Renal cortex interstitium (tissue), 11 donors: ENCODE results near the gene LEMD2. TPM values are rescaled to one million over a fixed set of nuclear protein-coding genes. Genes with fewer than 3 reads are reported as not detected.

Source experiments
- DNase-seq, 11 donors: peaks; one replicate each; pipeline ENCODE4 v3.0.0-alpha.2; 2013; ENCODE audit warnings: low read depth in 9 of 11, low spot score in 4 of 11; ENCODE audit errors: extremely low read depth in 1 of 11
- polyA plus RNA-seq, 3 donors: library from polyadenylated mRNA; unstranded; fragments of 120-200 nt; gene quantifications; one replicate each; pipeline ENCODE4 v1.2.1, GENCODE V29; 2013; ENCODE audit not compliant: insufficient read length in 3 of 3

Gene LEMD2
- polyA plus RNA-seq, 3 donors = 65.9 to 78.7 (median 66.1) TPM

GRCh38 chr6:33768644-33769120, 20.2 kb downstream of the LEMD2 start:
- no peak for DNase-seq

GRCh38 chr6:33766921-33767907, 21.7 kb downstream of the LEMD2 start:
- no peak for DNase-seq

DNA sequence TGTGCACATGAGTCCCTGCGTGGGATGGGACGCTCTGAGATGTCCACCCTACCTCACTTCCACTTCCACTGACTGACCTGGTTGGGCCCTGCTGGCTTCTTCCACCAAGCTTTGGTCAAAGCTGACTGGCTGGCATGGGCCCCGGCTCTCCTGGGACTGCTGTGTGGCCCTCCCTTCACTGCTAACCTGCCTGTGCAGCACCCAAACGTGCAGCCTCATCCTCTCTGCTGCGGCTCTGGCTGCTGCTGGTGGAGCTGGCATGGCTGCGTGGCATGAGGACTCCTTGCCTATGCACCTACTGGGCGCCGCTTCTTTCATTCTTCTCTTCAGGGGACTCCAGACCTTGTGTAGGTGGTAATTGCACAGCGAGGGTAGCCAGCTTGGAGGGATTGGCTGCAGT, 23.6 kb downstream of the LEMD2 start:
- DNase-seq = no peak

GRCh38 chr6:33764036-33764435, 24.9 kb downstream of the LEMD2 start:
- DNase-seq = no peak

- no peak for DNase-seq
Measured at GRCh38 chr6:33763483-33763882, 25.4 kb downstream of the LEMD2 start.

DNA sequence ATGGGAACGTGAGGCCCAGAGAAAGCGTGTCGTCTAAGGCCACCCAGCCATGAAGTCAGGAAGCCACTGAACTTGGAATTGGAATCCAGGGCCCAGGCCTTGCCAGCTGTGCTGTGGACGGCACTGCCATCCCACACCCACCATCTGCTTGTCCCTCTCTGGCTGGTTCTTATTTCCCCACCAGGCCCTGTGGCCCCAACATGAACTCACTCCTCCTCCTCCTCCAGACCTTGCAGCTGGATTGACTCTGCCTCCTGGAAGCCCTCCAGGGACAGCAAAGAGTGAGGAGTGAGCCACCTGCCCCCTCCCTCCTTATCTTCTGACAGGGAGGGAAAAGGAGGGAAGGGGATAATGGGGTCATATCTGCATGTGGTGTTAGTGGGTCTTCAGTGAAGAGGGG, 26.2 kb downstream of the LEMD2 start:
- DNase-seq = no peak

DNA sequence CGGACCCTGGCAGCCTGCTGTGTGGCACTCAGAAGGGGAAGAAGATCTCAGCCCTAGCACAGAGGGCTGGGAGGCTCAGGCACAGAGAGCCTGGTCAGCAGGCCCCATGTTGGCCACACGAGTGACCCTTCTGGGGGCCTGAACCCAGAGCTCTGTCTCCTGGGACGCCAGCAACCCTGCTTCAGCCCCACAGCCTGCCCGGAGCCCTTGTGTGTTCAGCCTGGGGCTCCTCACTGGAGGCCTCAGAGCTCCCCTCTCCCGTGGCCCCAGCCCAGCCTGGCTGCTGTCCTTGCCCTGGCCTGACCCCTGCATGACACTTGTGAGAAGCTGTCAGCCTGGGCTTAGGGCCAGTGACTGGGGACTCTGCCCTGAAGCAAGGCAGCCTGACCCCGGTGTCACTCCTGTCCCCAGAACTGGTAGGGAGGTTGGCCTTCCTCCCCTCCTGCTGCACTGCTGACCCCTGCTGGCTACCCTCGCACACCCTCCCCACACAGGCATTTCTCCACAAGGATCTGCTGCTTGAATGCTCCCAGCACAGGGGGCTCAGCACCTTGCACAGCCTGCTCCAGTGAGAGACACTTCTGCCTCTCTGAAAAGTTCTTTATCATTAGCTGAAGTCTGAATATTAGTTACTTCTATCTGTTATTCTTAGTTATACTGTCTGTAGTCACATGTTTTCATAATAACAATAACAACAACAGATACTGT, 26.9 kb downstream of the LEMD2 start:
- no peak for DNase-seq

- DNase-seq = no peak
Measured at GRCh38 chr6:33761581-33761921, 27.4 kb downstream of the LEMD2 start.

DNA sequence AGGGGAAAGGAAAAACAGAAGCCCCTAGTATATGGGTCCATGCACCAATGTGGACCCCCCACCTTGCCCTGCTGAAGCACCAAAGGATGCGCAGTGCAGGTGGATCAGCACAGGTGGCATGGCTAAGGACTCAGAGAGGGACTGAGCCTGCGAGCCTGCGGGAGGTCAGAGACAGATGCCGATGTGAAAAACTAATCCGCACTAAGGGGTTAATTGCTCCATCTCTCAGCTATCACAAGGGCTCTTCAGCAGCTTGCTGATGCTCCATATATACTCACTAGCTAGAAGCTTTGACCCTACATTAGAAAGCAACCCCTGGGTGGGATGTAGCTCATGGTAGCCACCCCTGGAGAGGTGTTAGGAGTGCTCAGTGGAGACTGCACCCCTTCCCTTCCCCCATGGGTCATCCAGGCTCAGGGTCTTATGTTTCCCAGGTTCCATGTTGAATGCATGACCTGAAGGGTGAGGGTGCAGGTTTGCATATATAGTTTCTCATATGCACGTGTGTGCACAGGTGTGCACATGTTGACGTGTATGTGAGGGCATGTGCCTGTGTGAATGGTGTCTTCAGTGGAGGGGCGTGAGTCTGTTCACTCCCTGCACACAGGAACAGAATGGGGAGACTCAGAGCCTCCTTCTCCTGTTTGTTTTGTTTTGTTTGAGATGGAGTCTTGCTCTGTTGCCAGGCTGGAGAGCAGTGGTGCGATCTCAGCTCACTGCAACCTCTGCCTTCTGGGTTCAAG, 28.9 kb downstream of the LEMD2 start:
- no peak for DNase-seq

DNA sequence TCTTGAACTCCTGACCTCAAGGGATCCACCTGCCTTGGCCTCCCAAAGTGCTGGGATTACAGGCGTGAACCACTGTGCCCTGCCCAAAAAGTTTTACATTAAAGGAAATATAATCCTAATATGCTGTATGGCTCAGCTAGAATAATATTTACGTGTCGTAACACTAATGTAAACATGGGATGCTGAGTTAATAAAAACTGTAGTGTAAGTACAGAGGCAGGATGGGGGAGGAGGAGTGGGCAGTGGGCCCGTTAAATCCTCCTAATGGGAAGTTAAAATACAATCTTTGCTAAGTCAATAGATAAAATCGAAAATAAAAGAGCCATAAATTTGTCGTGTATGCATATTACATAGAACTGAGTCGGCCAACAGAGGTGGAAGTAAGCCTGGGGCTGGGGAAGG, 30.1 kb downstream of the LEMD2 start:
- no peak for DNase-seq

- DNase-seq = no peak
Measured at GRCh38 chr6:33757906-33758305, 31.0 kb downstream of the LEMD2 start.

DNA sequence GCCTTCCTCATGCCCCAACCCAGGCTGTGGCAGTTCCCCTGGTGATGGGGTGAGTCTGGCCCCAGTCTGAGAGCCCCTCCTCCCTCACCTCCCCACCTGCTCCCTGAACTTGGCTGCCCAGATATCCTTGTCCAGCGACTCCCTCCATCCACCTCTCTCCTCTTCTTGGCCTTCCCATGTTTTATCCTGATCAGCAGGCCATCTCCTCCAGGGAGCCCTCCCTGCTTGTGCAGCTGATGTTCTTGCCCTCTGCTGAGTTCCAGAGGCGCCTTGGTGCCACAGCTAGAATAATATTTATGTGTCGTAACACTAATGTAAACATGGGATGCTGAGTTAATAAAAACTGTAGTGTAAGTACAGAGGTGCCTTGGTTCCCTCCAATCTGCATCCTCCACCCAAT, 31.8 kb downstream of the LEMD2 start:
- no peak for DNase-seq

GRCh38 chr6:33756211-33756954, 32.5 kb downstream of the LEMD2 start:
- no peak for DNase-seq

DNA sequence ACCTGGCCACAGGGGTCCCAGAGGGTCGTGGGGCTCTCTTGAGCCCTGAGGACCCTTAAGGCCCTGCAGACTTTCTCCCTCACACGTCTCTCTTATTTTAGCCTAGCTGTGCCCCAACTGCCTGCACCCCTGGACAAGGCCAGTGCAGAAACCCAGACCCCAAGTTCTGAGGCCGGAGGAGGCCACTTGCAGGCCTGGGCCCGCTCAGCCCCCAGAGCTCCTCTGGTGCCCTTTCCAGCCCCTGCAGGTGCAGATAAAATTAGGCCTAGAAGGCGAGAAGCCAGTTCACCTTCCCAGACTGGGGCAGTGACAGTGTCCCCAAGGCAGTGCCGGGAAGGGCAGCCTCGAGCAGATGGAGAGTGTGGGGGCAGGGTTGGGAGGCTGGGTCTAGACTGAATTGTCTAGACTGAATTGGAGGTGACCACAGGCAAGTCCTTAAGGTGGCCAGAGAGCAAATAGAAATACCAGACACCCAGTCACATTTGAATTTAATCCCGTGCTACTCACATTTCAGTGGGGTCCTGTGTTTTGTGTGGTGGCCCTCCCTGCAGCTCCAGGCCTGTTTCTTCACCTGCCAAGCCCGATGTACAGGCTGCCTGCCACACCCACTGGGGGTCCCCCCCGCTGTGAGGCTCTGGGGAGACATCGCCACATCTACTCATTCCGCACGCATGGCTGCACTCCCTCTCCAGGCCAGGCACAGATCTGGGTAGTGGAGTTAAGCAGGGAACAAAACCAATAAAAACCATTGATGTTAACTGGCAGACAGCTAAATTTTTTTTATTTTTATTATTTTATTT, 33.7 kb downstream of the LEMD2 start:
- DNase-seq = no peak

DNA sequence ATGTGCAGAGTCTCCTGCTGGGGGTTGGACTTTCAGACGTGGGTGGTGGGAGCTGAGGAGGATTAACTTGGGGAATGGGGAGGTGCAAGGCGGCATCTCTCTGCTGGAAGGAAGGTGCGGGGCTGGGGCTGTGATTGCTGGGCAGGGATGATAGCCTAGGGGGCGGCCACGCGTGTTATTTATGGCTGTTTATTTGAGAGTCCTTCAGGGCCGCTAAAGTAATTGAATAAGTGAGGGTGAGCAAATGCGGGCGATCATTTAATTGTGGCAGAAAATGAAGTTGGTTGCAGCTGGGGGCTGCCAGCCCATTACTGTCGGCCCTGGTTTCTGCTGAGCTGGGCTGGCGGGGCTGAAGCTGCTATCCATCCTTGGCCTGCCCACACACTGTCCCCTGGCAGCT, 34.7 kb downstream of the LEMD2 start:
- DNase-seq = no peak

GRCh38 chr6:33752646-33753015, 36.3 kb downstream of the LEMD2 start:
- no peak for DNase-seq

DNA sequence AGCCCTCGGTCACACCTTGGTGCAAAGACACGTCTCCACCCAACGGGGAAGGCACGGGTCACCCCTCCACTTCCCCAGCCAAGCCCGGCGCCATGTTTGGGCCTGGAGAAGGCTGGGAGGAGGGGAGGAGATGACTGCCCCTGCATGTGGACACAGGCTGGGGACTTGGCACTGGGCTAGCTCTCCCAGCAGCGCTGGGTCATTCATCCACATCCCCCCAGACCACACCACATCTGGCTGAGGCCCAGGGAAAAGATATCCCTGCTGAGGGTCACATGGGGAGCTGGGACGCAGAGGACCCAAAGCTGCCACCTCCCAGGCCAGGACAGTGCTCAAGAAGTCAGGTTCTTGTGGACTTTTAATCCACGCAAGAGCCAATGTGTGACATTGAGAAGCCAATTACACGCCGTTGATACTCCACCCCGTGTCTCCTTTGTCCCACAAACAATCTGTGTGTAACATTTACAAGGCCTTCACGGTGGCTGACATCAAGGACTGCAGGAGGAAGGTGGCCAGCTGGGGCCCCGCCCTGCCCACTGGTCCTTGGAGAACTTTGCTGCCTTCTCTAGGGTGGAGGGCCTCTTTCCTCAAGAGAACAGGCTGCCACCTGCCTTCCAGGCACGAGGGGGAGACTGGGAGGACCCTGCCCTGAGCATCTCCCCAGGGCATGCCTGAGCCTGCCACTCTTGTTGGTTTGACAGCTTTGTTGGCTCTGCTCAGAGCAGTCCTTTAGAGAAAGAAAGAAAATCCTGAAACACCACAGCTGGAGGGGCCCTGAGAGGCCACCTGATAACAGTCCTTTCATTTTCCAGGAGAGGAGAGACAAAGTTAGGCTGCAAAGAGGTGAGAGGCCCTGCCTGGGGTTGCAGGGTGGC, 36.9 kb downstream of the LEMD2 start:
- no peak for DNase-seq
